ENCODE data around the gene EFCAB10. TPM values are rescaled to one million over a fixed set of nuclear protein-coding genes. Genes with fewer than 3 reads are reported as not detected.

EFCAB10 gene
- total and polyA plus RNA-seq, 2 of the 13 experiments (the other 11 are each of a cell fraction or from before 2014, with no cell fraction given) = 0.40 TPM; not detected in 1

DNA sequence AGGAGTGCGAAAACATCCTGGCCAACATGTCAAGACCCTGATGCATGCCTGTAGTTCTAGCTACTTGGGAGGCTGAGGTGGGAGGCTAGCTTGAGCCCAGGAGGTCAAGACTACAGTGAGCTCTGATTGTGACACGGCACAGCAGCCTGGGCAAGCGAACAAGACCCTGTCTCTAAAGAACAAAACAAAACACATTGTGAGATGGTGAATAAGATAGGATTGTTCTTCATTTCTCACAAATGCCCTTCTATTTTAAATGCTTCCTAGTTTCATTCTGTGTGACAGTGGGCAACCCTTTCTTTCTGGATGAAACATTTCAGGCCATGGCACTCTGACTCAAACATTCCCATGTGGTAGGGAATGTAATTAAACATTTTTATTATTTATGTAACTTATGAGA, 13.5 kb downstream of the EFCAB10 start (continued):
- TF ChIP-seq, protein P1, sequence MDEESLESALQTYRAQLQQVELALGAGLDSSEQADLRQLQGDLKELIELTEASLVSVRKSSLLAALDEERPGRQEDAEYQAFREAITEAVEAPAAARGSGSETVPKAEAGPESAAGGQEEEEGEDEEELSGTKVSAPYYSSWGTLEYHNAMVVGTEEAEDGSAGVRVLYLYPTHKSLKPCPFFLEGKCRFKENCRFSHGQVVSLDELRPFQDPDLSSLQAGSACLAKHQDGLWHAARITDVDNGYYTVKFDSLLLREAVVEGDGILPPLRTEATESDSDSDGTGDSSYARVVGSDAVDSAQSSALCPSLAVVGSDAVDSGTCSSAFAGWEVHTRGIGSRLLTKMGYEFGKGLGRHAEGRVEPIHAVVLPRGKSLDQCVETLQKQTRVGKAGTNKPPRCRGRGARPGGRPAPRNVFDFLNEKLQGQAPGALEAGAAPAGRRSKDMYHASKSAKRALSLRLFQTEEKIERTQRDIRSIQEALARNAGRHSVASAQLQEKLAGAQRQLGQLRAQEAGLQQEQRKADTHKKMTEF (CRISPR knock-in tag; IDR thresholded peaks at IDR 0.05) = no peak
- no peak for TF ChIP-seq ZNF678 (CRISPR knock-in tag; IDR thresholded peaks at IDR 0.05)
- TF ChIP-seq, protein P2, sequence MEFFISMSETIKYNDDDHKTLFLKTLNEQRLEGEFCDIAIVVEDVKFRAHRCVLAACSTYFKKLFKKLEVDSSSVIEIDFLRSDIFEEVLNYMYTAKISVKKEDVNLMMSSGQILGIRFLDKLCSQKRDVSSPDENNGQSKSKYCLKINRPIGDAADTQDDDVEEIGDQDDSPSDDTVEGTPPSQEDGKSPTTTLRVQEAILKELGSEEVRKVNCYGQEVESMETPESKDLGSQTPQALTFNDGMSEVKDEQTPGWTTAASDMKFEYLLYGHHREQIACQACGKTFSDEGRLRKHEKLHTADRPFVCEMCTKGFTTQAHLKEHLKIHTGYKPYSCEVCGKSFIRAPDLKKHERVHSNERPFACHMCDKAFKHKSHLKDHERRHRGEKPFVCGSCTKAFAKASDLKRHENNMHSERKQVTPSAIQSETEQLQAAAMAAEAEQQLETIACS (CRISPR knock-in tag; IDR thresholded peaks at IDR 0.05) = no peak

DNA sequence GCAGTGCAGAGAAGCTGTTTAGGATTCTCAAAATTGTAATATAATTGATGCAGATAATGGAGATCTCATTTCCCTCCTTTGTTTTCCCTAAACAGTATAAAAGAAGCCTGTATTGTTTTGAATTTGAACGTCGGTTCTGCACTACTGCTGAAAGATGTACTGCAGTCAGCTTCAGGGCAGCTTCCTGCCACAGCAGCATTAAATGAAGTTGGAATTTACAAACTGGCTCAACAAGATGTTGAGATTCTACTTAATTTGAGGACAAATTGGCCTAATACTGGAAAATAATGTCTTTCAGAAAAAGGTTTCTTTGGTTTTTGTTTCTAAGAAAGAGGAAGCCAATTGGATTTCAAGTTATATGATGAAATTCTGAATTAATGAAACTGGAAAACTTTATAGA, 14.3 kb downstream of the EFCAB10 start:
- in situ Hi-C loops (cut with HindIII; ENCODE audit: extremely low pct_ligation_motif_present, low pct_unique_long_range_greater_than_20kb) (no loop called here), intact Hi-C loops (cut with micrococcal nuclease; ENCODE audit: unreplicated experiment) (no loop called here)
- no peak for ATAC-seq
- Histone ChIP-seq H3K4me3 (replicated peaks in 1 of 3; ENCODE audit: insufficient read depth in 1 of 3, low read depth in 2 of 3, low read length in 3 of 3) (no peak overlapping the region), H3K36me3 (replicated peaks in 1 of 2; ENCODE audit: control insufficient read depth in 1 of 2, insufficient read depth in 2 of 2, low read length in 2 of 2) (peaks cover 4 to 38% of the 10 kb centered on the region in 2 experiments), H3K27me3 (ENCODE audit: control insufficient read depth in 1 of 2, insufficient read depth in 2 of 2, low read length in 2 of 2) (no peaks in the 10 kb centered on the region), H2AFZ (ENCODE audit: low read length) (no peak overlapping the region), H3K4me2 (ENCODE audit: low read depth, low read length) (no peak overlapping the region), H4K20me1 (ENCODE audit: insufficient read depth, low read length) (no peaks in the 10 kb centered on the region), H3K9ac (ENCODE audit: insufficient read depth, low read depth, low read length) (no peak overlapping the region), H3K79me2 (ENCODE audit: insufficient read depth, low read length) (no peaks in the 10 kb centered on the region), H3K27ac (ENCODE audit: extremely low read length, insufficient read depth, low read length) (no peak overlapping the region), H3K4me1 (ENCODE audit: insufficient read depth, low read length) (no peaks in the 10 kb centered on the region), H3K9me3 (ENCODE audit: low read length) (no peaks in the 10 kb centered on the region)
- BruUV-seq (replicated peaks) = no TSS peak
- ChIA-PET CTCF (ENCODE audit: low intra/inter-chr PET ratio, low total read pairs) (no interaction called here), POLR2A (no interaction called here)
- no peak for DNase-seq (ENCODE audit: low spot score)
- FAIRE-seq = no peak
- WGBS (ENCODE audit: low lambda C conversion rate) = 98% methylated on average over 2 of the region's 2 CpGs
- TF ChIP-seq ZMYM2 (CRISPR knock-in tag; IDR thresholded peaks at IDR 0.05) (no peak), FOXJ3 (CRISPR knock-in tag; IDR thresholded peaks at IDR 0.05; ENCODE audit: borderline replicate concordance) (no peak), ZNF570 (CRISPR knock-in tag; IDR thresholded peaks at IDR 0.05; ENCODE audit: borderline replicate concordance) (no peak), ZNF7 (CRISPR knock-in tag; IDR thresholded peaks at IDR 0.05) (no peak), HCFC1 (IDR thresholded peaks at IDR 0.05; ENCODE audit: low read depth, low read length) (no peak), SP140L (CRISPR knock-in tag; IDR thresholded peaks at IDR 0.05; ENCODE audit: borderline replicate concordance) (no peak), SP4 (CRISPR knock-in tag; IDR thresholded peaks at IDR 0.05) (no peak), ZFP82 (CRISPR knock-in tag; IDR thresholded peaks at IDR 0.05; ENCODE audit: borderline replicate concordance) (no peak), ZNF607 (CRISPR knock-in tag; IDR thresholded peaks at IDR 0.05; ENCODE audit: borderline replicate concordance) (no peak), ZNF530 (CRISPR knock-in tag; IDR thresholded peaks at IDR 0.05; ENCODE audit: low read depth) (no peak)
- TF ChIP-seq, protein P3, sequence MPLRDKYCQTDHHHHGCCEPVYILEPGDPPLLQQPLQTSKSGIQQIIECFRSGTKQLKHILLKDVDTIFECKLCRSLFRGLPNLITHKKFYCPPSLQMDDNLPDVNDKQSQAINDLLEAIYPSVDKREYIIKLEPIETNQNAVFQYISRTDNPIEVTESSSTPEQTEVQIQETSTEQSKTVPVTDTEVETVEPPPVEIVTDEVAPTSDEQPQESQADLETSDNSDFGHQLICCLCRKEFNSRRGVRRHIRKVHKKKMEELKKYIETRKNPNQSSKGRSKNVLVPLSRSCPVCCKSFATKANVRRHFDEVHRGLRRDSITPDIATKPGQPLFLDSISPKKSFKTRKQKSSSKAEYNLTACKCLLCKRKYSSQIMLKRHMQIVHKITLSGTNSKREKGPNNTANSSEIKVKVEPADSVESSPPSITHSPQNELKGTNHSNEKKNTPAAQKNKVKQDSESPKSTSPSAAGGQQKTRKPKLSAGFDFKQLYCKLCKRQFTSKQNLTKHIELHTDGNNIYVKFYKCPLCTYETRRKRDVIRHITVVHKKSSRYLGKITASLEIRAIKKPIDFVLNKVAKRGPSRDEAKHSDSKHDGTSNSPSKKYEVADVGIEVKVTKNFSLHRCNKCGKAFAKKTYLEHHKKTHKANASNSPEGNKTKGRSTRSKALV (CRISPR knock-in tag; IDR thresholded peaks at IDR 0.05) = no peak
- TF ChIP-seq, protein P4, sequence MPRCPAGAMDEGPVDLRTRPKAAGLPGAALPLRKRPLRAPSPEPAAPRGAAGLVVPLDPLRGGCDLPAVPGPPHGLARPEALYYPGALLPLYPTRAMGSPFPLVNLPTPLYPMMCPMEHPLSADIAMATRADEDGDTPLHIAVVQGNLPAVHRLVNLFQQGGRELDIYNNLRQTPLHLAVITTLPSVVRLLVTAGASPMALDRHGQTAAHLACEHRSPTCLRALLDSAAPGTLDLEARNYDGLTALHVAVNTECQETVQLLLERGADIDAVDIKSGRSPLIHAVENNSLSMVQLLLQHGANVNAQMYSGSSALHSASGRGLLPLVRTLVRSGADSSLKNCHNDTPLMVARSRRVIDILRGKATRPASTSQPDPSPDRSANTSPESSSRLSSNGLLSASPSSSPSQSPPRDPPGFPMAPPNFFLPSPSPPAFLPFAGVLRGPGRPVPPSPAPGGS (CRISPR knock-in tag; IDR thresholded peaks at IDR 0.05) = no peak
- TF ChIP-seq, protein P5, sequence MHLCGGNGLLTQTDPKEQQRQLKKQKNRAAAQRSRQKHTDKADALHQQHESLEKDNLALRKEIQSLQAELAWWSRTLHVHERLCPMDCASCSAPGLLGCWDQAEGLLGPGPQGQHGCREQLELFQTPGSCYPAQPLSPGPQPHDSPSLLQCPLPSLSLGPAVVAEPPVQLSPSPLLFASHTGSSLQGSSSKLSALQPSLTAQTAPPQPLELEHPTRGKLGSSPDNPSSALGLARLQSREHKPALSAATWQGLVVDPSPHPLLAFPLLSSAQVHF (CRISPR knock-in tag; IDR thresholded peaks at IDR 0.05) = no peak
